A549 (cell line): ENCODE measurements around the gene PRPSAP2. TPM values are rescaled to one million over a fixed set of nuclear protein-coding genes. Genes with fewer than 3 reads are reported as not detected.
A peak's percentile ranks its signal among the peaks of the same experiment; 100 is the strongest.
"Not testable (repeated sequence)": the region's sequence is repeated elsewhere in the genome, so short reads cannot be mapped to it uniquely, and the experiment has no call there.

Source experiments
- ATAC-seq, 2 experiments: fragments of 200-7000 bp in 1 of 2; fragments of >200 bp in 1 of 2; cut with Nextera tagmentation in 1 of 2; cut with Tn5 transposase in 1 of 2; 3 replicates each; pipeline versions ENCODE4 v1.8.0 to v1.9.1; 2018 to 2020; ENCODE audit warnings: mild to moderate bottlenecking in 1 of 2, moderate library complexity in 1 of 2
- CTCF ChIA-PET: fragments of 300-600 bp; sonication (Branson Sonifier 250); formaldehyde crosslinking; extraction: SDS; loops from one replicate; lab custom pipeline; 2021; ENCODE audit warnings: antibody characterized with exemption, inconsistent platforms; lab: Yijun Ruan, JAX
- POLR2A ChIA-PET: fragments of 350-600 bp; formaldehyde crosslinking; extraction: SDS; loops from one replicate; lab custom pipeline; 2021; ENCODE audit warnings: antibody characterized with exemption, inconsistent platforms; lab: Yijun Ruan, JAX
- DNase-seq, 2 experiments: peaks; one replicate each; pipeline versions ENCODE4 v3.0.0 to v3.0.0-alpha.2; 2011 to 2016; ENCODE audit warnings: low read depth in 1 of 2, low spot score in 1 of 2
- FAIRE-seq: peaks from 2 replicates; lab custom pipeline; 2011; peaks lifted over from hg19 to GRCh38; lab: Jason Lieb, UNC
- H3K27ac ChIP-seq, 2 experiments: fragments of >200 bp; sonication (Bioruptor Twin); formaldehyde crosslinking; 3 replicates each; pipeline ENCODE4 v1.5.1; 2016 to 2017
- H3K4me1 ChIP-seq: fragments of >200 bp; sonication (Bioruptor Twin); formaldehyde crosslinking; 3 replicates; pipeline ENCODE4 v1.6.1; 2016
- H3K4me2 ChIP-seq: fragments of >200 bp; sonication (Bioruptor Twin); formaldehyde crosslinking; 3 replicates; pipeline ENCODE4 v1.6.1; 2016
- H3K4me3 ChIP-seq: fragments of >200 bp; sonication (Bioruptor Twin); formaldehyde crosslinking; 3 replicates; pipeline ENCODE4 v1.5.1; 2016
- H3K9me3 ChIP-seq: fragments of >200 bp; sonication (Bioruptor Twin); formaldehyde crosslinking; 3 replicates; pipeline ENCODE4 v1.6.1; 2016
- BHLHE40 ChIP-seq: IDR thresholded peaks from 2 replicates; pipeline ENCODE4 v1.6.1; 2012; ENCODE audit warnings: low read depth, low read length, inconsistent platforms
- EHF ChIP-seq: fragments of 250-450 bp; sonication (Bioruptor Pico); IDR thresholded peaks from 2 replicates; pipeline ENCODE4 v1.5.0; 2020; ENCODE audit warnings: mild to moderate bottlenecking
- ESRRA ChIP-seq: fragments of 150-350 bp; IDR thresholded peaks from 2 replicates; pipeline ENCODE4 v1.6.1; 2014; ENCODE audit warnings: mild to moderate bottlenecking, low read length, borderline replicate concordance
- FOSL2 ChIP-seq, 2 experiments: fragments of 450-650 bp in 1 of 2; fragments of >200 bp in 1 of 2; sonication (Bioruptor Twin) in 1 of 2; formaldehyde crosslinking; IDR thresholded peaks; 2 replicates each; pipeline versions ENCODE4 v1.5.0 to v1.6.1; 2016 to 2020; ENCODE audit warnings: mild to moderate bottlenecking in 1 of 2, moderate library complexity in 1 of 2
- GATA3 ChIP-seq: IDR thresholded peaks from 2 replicates; pipeline ENCODE4 v1.6.1; 2012; ENCODE audit warnings: borderline replicate concordance
- HDAC2 ChIP-seq: fragments of 200-600 bp; sonication (generic); IDR thresholded peaks from 2 replicates; pipeline ENCODE4 v1.6.1; 2016
- HOXB5 ChIP-seq: fragments of 250-450 bp; sonication (Bioruptor Pico); IDR thresholded peaks from 2 replicates; pipeline ENCODE4 v1.5.0; 2020; ENCODE audit warnings: mild to moderate bottlenecking, moderate library complexity
- JUN ChIP-seq, 2 experiments: fragments of >200 bp; sonication (Bioruptor Twin); formaldehyde crosslinking; IDR thresholded peaks; 2 replicates in 1 of 2; 3 replicates in 1 of 2; pipeline ENCODE4 v1.6.1; 2016 to 2017
- JUNB ChIP-seq: fragments of >200 bp; sonication (Bioruptor Twin); formaldehyde crosslinking; IDR thresholded peaks from 2 replicates; pipeline ENCODE4 v1.6.1; 2016
- KDM1A ChIP-seq: fragments of 200-600 bp; sonication (generic); IDR thresholded peaks from 2 replicates; pipeline ENCODE4 v1.6.1; 2016; ENCODE audit warnings: low read depth, mild to moderate bottlenecking
- MAFK ChIP-seq: fragments of 450-650 bp; IDR thresholded peaks from 2 replicates; pipeline ENCODE4 v1.6.1; 2014; ENCODE audit not compliant: partially characterized antibody
- MYC ChIP-seq: IDR thresholded peaks from 2 replicates; pipeline ENCODE4 v1.6.1; 2012; ENCODE audit warnings: mild to moderate bottlenecking, inconsistent platforms, low read length, improper control_type of control experiment, borderline replicate concordance
- NFE2L2 ChIP-seq: fragments of 150-350 bp; conservative IDR thresholded peaks from 2 replicates; pipeline ENCODE4 v1.6.1; 2014; ENCODE audit warnings: low read length
- RNF2 ChIP-seq: fragments of 200-600 bp; sonication (generic); IDR thresholded peaks from 2 replicates; pipeline ENCODE4 v1.6.1; 2016; ENCODE audit warnings: low read depth, mild to moderate bottlenecking, antibody characterized with exemption, moderate library complexity, borderline replicate concordance
- TFCP2L1 ChIP-seq: fragments of 250-450 bp; sonication (Bioruptor Pico); IDR thresholded peaks from 2 replicates; pipeline ENCODE4 v1.5.0; 2021; ENCODE audit warnings: mild to moderate bottlenecking
- ZC3H11A ChIP-seq: fragments of 450-650 bp; IDR thresholded peaks from 2 replicates; pipeline ENCODE4 v1.6.1; 2014; ENCODE audit warnings: antibody characterized with exemption, mild to moderate bottlenecking
- WGBS: methylation state at CpG from one replicate; pipeline ENCODE4 v1.1.6; 2017; ENCODE audit errors: missing lambda C conversion rate; 5-methylcytosine and 5-hydroxymethylcytosine counted together
- polyA plus RNA-seq, 4 experiments: library from polyadenylated mRNA; depleted of rRNA in 3 of 4; stranded (reverse); fragments of >200 nt; fragmentation: RNase III in 1 of 4; extraction: RNeasy Plus Mini Kit Qiagen cat#74134 plus additional on column Dnase treatment in 1 of 4; gene quantifications; 2 replicates in 3 of 4; 3 replicates in 1 of 4; pipeline ENCODE4 v1.2.3, GENCODE V29; 2011 to 2017
- TF ChIP-seq, protein P1 (sequence below): fragments of 250-450 bp; sonication (Bioruptor Pico); IDR thresholded peaks from 2 replicates; pipeline ENCODE4 v1.5.0; 2021; ENCODE audit warnings: mild to moderate bottlenecking, moderate library complexity, borderline replicate concordance
- TF ChIP-seq, protein P2 (sequence below): IDR thresholded peaks from 2 replicates; pipeline ENCODE4 v1.6.1; 2012
- TF ChIP-seq, protein P3 (sequence below): IDR thresholded peaks from 2 replicates; pipeline ENCODE4 v1.6.1; 2012; ENCODE audit warnings: low read depth, borderline replicate concordance
- TF ChIP-seq, protein P4 (sequence below): fragments of >200 bp; sonication (Bioruptor Twin); formaldehyde crosslinking; IDR thresholded peaks from 2 replicates; pipeline ENCODE4 v1.6.1; 2016
- TF ChIP-seq, protein P5 (sequence below): fragments of >200 bp; sonication (Bioruptor Twin); formaldehyde crosslinking; IDR thresholded peaks from 3 replicates; pipeline ENCODE4 v1.5.1; 2016
- TF ChIP-seq, protein P6 (sequence below): fragments of 200-600 bp; sonication (generic); IDR thresholded peaks from 2 replicates; pipeline ENCODE4 v1.6.1; 2016; ENCODE audit warnings: antibody characterized with exemption, mild to moderate bottlenecking, moderate library complexity
- TF ChIP-seq, protein P7 (sequence below): IDR thresholded peaks from 2 replicates; pipeline ENCODE4 v1.6.1; 2012

Gene PRPSAP2
- polyA plus RNA-seq, 2 of the 4 experiments (the other 2 are of a cell fraction), result 53.3 to 82.1 TPM

DNA sequence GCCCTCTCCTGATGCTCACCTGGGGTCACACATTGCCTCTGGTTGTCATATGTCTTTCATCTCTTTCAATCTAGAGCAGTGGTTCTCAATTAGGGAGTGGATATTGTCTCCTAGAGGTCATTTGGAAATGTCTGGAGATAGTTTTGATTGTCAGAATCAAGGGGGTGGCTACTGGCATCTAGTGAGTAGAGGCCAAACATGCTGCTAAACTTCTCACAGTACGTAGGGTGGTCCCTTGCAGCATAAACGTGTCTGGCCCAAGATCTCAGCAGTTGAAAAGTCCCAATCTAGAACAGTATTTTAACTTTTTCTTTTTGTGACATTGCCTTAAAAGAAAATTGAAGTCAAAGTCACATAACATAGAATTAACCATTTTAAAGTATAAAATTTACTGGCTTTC, 63.6 kb downstream of the PRPSAP2 start (continued):
- TF ChIP-seq, protein P1, sequence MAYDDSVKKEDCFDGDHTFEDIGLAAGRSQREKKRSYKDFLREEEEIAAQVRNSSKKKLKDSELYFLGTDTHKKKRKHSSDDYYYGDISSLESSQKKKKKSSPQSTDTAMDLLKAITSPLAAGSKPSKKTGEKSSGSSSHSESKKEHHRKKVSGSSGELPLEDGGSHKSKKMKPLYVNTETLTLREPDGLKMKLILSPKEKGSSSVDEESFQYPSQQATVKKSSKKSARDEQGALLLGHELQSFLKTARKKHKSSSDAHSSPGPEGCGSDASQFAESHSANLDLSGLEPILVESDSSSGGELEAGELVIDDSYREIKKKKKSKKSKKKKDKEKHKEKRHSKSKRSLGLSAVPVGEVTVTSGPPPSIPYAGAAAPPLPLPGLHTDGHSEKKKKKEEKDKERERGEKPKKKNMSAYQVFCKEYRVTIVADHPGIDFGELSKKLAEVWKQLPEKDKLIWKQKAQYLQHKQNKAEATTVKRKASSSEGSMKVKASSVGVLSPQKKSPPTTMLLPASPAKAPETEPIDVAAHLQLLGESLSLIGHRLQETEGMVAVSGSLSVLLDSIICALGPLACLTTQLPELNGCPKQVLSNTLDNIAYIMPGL (CRISPR knock-in tag), result no peak
- TF ChIP-seq BHLHE40, result no peak

DNA sequence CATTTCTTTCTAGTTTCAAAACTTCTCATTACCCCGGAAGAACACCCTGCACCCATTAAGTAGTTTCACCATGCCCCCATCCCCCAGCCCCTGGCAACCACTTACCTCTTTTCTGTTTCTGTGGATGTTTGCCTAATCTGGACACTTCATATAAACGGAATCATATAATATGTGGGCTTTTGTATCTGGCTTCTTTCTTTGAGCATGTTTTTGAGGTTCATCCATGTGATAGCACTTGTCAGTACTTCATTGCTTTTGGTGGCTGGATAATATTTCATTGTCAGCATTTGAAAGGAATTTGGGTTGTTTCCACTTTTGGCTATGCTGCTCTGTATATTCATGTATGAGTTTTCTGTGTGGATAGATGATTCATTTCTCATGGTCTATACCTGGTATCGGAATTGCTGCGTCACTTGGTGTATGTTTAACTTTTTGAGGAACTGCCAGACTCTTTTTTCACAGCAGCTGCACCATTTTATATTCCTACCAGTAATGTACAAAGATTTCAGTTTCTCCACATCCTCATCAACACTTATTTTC, 64.1 kb downstream of the PRPSAP2 start:
- ATAC-seq, result peak; percentile 83 to 88
- H3K4me3 ChIP-seq, result peak overlapping the region; percentile 25; the same call in 2 of the 3 replicates
- CTCF ChIA-PET, result interaction anchor here (2.4 kb wide), 1 partner anchor 39 kb away, joined by 12 read pairs; no protein-coding TSS in a partner anchor
- DNase-seq, result peak; percentile 87 to 96
- H3K9me3 ChIP-seq, result no peaks in the 10 kb centered on the region
- FAIRE-seq, result peak; percentile 100
- POLR2A ChIA-PET, result no interaction called here
- WGBS, result under 1% methylated on average over 4 of the region's 4 CpGs
- H3K4me1 ChIP-seq, result peaks cover 43% of the 10 kb centered on the region
- TF ChIP-seq GATA3 (peak; percentile 72; the same call in 1 of the 2 replicates), EHF (CRISPR knock-in tag) (no peak), FOSL2 (IDR thresholded peaks at IDR 0.05) (peak; percentile 78), FOSL2 (CRISPR knock-in tag; IDR thresholded peaks at IDR 0.05) (peak; percentile 95), HDAC2 (no peak), JUNB (peak; percentile 81), MAFK (peak; percentile 99), JUN (IDR thresholded peaks at IDR 0.05) (peak; percentile 69 to 80; a peak in 3 of 5 replicates), HOXB5 (CRISPR knock-in tag) (peak; percentile 85; the same call in 1 of the 2 replicates), RNF2 (no peak), MYC (no peak), ZC3H11A (no peak), TFCP2L1 (CRISPR knock-in tag) (no peak), ESRRA (no peak), NFE2L2 (peak; percentile 70), KDM1A (no peak)
- TF ChIP-seq, protein P2, sequence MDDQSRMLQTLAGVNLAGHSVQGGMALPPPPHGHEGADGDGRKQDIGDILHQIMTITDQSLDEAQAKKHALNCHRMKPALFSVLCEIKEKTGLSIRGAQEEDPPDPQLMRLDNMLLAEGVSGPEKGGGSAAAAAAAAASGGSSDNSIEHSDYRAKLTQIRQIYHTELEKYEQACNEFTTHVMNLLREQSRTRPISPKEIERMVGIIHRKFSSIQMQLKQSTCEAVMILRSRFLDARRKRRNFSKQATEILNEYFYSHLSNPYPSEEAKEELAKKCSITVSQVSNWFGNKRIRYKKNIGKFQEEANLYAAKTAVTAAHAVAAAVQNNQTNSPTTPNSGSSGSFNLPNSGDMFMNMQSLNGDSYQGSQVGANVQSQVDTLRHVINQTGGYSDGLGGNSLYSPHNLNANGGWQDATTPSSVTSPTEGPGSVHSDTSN, result 0 out of 2 replicates have a peak, but pooled peaks have one; percentile 44
- TF ChIP-seq, protein P3, sequence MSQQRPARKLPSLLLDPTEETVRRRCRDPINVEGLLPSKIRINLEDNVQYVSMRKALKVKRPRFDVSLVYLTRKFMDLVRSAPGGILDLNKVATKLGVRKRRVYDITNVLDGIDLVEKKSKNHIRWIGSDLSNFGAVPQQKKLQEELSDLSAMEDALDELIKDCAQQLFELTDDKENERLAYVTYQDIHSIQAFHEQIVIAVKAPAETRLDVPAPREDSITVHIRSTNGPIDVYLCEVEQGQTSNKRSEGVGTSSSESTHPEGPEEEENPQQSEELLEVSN, result 0 out of 2 replicates have a peak, but pooled peaks have one; percentile 31
- TF ChIP-seq, protein P4, sequence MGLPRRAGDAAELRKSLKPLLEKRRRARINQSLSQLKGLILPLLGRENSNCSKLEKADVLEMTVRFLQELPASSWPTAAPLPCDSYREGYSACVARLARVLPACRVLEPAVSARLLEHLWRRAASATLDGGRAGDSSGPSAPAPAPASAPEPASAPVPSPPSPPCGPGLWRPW, result no peak
- TF ChIP-seq, protein P5, sequence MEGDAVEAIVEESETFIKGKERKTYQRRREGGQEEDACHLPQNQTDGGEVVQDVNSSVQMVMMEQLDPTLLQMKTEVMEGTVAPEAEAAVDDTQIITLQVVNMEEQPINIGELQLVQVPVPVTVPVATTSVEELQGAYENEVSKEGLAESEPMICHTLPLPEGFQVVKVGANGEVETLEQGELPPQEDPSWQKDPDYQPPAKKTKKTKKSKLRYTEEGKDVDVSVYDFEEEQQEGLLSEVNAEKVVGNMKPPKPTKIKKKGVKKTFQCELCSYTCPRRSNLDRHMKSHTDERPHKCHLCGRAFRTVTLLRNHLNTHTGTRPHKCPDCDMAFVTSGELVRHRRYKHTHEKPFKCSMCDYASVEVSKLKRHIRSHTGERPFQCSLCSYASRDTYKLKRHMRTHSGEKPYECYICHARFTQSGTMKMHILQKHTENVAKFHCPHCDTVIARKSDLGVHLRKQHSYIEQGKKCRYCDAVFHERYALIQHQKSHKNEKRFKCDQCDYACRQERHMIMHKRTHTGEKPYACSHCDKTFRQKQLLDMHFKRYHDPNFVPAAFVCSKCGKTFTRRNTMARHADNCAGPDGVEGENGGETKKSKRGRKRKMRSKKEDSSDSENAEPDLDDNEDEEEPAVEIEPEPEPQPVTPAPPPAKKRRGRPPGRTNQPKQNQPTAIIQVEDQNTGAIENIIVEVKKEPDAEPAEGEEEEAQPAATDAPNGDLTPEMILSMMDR, result no peak
- TF ChIP-seq, protein P6, sequence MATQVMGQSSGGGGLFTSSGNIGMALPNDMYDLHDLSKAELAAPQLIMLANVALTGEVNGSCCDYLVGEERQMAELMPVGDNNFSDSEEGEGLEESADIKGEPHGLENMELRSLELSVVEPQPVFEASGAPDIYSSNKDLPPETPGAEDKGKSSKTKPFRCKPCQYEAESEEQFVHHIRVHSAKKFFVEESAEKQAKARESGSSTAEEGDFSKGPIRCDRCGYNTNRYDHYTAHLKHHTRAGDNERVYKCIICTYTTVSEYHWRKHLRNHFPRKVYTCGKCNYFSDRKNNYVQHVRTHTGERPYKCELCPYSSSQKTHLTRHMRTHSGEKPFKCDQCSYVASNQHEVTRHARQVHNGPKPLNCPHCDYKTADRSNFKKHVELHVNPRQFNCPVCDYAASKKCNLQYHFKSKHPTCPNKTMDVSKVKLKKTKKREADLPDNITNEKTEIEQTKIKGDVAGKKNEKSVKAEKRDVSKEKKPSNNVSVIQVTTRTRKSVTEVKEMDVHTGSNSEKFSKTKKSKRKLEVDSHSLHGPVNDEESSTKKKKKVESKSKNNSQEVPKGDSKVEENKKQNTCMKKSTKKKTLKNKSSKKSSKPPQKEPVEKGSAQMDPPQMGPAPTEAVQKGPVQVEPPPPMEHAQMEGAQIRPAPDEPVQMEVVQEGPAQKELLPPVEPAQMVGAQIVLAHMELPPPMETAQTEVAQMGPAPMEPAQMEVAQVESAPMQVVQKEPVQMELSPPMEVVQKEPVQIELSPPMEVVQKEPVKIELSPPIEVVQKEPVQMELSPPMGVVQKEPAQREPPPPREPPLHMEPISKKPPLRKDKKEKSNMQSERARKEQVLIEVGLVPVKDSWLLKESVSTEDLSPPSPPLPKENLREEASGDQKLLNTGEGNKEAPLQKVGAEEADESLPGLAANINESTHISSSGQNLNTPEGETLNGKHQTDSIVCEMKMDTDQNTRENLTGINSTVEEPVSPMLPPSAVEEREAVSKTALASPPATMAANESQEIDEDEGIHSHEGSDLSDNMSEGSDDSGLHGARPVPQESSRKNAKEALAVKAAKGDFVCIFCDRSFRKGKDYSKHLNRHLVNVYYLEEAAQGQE, result no peak
- TF ChIP-seq, protein P7, sequence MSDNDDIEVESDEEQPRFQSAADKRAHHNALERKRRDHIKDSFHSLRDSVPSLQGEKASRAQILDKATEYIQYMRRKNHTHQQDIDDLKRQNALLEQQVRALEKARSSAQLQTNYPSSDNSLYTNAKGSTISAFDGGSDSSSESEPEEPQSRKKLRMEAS, result peak; percentile 73
- TF ChIP-seq, all 56 proteins: peak for 10
- Histone ChIP-seq H3K27ac (peak overlapping the region; percentile 89 to 92), H3K4me2 (peak overlapping the region; percentile 87)

DNA sequence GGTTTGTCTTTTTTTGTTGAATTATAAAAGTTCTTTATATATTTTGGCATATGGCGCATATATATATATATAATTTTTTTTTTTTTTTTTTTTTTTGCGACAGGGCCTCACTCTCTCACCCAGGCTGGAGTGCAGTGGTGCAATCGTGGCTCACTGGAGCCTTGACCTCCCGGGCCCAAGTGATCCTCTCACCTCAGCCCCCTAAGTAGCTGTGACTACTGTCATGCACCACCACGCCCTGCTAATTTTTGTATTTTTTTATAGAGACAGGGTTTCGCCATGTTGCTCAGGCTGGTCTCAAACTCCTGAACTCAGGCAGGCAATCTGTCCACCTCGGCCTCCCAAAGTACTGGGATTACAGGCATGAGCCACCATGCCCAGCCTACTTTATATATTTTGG, 64.7 kb downstream of the PRPSAP2 start:
- WGBS, result 43% methylated on average over 7 of the region's 7 CpGs
- DNase-seq, ATAC-seq, H3K9me3 ChIP-seq, FAIRE-seq: not testable (repeated sequence)
- Histone ChIP-seq H3K27ac (peak overlapping the region; percentile 89 to 92), H3K4me2 (peak overlapping the region; percentile 87), H3K4me1 (peaks cover 43% of the 10 kb centered on the region), H3K4me3 (peak overlapping the region; percentile 25; the same call in 1 of the 3 replicates)
- ChIA-PET POLR2A (interaction anchor here (0.7 kb wide), 1 partner anchor 10 kb away, joined by 7 read pairs; no protein-coding TSS in a partner anchor), CTCF (interaction anchor here (0.6 to 2.4 kb wide), 2 partner anchors 23 to 39 kb away, joined by 3 to 12 read pairs; no protein-coding TSS in a partner anchor)
